ENCODE results near the gene SAMD10.
A peak's percentile ranks its signal among the peaks of the same experiment; 100 is the strongest.
"Not testable (repeated sequence)": the region's sequence is repeated elsewhere in the genome, so short reads cannot be mapped to it uniquely, and the experiment has no call there.

The SAMD10 gene

GRCh38 chr20:63979557-63980316, at the start of gene SAMD10:
TSS of gene SAMD10 (minus strand) at chr20:63979642. CDS start at chr20:63979467, 175 bp downstream.
- H3K4me3 ChIP-seq (ENCODE audit: low read depth, low read length), result peak within 1 kb of the TSS; percentile 74

DNA sequence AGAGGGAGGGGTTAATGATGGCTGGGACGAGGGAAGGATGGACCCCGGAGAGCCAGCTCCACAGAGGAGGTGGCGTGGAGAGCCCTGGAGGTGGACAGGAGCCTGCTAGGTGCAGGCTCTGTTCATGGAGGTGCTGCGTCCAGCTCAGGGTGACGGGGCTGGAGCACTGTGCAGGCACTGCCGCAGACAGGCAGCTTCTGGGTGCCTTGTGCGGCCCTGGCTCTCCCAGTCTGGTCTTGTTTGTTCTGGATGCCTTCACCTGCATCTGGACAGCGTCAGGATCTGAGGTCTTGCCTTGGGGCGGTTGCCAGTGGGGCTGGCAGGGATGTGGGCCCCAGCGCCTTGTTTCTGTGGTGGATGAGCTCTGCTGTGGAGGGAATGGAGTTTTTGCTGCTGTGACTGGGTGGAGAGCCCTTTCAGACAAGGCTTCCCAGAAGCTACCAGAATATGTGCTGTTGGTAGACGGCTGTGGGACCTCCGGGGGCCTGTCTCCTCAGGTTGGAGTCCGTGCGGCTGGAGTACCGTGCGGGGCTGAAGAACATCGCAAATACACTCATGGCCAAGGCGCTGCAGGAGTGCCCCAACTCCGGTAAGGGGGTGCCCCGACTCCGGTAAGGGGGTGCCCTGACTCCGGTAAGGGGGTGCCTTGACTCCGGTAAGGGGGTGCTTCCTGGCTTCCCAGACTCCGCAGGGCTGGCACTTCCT, 48.7 kb upstream of the SAMD10 start:
- no peak overlapping the region for H3K4me3 ChIP-seq (ENCODE audit: low read depth, low read length)

GRCh38 chr20:64025826-64026412, 46.5 kb upstream of the SAMD10 start:
- no peak overlapping the region for H3K4me3 ChIP-seq (ENCODE audit: low read depth, low read length)

DNA sequence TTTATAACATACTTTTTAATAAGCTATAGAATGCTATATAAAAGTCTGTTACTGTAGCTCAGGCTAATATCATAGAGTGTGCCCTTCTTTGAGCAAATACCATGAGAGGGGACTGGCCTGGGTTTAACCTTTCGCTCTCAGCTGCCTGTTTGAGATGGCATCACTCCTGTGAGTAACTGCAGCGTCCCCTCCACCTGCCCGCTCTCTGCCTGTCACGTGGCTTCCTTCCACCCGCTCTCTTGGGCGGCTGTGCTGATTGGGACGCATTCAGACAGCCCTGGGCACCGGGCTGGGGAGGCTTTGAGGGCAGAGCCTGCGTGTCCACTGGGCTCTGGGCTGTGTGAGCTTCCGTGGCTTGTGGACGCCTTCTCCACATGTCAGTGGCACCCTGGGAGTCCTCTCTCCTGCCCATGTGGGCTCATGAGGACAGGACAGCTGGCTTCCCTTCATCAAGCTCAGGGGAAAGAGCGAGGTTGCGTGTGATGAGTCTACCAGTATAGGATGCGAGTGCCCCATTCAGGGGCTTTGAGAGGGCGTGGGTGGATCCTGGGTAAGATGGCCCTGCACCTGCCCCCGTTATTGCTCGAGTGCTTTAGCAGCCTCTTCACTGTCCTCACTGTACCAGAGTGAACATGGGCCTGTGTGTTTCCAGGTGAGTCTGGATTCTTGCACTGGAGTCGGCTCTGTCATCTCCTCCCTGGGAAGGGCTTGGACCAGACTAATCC, 45.8 kb upstream of the SAMD10 start:
- no peak overlapping the region for H3K4me3 ChIP-seq (ENCODE audit: low read depth, low read length)

GRCh38 chr20:64024141-64024990, 44.9 kb upstream of the SAMD10 start:
- no peak overlapping the region for H3K4me3 ChIP-seq (ENCODE audit: low read depth, low read length)

GRCh38 chr20:64023361-64024140, 44.1 kb upstream of the SAMD10 start:
- H3K4me3 ChIP-seq (ENCODE audit: low read depth, low read length), result no peak overlapping the region

GRCh38 chr20:64022671-64023360, 43.4 kb upstream of the SAMD10 start:
- no peak overlapping the region for H3K4me3 ChIP-seq (ENCODE audit: low read depth, low read length)

- H3K4me3 ChIP-seq (ENCODE audit: low read depth, low read length), result no peak overlapping the region
Measured at GRCh38 chr20:64021124-64021975, 41.9 kb upstream of the SAMD10 start.

GRCh38 chr20:64015635-64016034, 36.2 kb upstream of the SAMD10 start:
- no peak overlapping the region for H3K4me3 ChIP-seq (ENCODE audit: low read depth, low read length)

DNA sequence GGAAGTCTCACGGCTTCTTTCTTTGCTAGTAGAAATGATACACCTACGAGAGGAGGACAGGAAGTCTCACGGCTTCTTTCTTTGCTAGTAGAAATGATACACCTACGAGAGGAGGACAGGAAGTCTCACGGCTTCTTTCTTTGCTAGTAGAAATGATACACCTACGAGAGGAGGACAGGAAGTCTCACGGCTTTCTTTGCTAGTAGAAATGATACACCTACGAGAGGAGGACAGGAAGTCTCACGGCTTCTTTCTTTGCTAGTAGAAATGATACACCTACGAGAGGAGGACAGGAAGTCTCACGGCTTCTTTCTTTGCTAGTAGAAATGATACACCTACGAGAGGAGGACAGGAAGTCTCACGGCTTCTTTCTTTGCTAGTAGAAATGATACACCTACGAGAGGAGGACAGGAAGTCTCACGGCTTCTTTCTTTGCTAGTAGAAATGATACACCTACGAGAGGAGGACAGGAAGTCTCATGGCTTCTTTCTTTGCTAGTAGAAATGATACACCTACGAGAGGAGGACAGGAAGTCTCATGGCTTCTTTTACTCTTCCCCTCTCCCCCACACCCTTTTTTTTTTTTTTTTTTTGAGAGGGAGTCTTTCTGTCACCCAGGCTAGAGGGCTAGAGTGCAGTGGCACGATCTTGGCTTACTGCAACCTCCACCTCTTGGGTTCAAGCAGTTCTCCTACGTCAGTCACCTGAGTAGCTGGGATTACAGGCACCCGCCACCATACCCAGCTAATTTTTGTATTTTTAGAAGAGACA, 33.1 kb upstream of the SAMD10 start:
- not testable (repeated sequence) for H3K4me3 ChIP-seq (ENCODE audit: low read depth, low read length)

GRCh38 chr20:64011366-64011779, 31.9 kb upstream of the SAMD10 start:
- H3K4me3 ChIP-seq (ENCODE audit: low read depth, low read length), result no peak overlapping the region

DNA sequence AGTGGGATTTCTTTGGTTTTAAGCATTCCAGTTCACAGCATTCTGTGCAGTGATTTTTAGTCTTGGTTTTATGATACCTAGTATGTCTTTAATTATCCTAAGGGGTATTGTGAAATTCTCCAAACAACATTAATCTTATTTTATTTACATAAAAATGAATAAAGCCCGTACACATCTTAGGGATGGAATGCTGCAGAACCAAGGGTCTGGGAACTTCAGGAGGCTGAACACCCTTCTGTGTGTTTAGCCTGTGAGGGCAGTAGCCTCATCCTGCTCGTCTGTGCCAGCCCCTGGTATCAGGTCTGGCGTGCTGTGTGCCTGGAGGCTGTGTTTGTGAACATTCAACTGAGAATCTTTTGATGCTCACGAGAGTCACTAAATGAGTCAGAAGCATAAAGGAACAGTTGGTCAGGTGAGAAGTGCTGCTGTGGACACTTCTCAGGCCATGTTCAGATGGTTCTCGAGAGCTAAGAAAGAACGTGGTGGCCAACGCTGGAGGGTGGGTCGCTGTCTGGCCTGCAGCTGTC, 31.3 kb upstream of the SAMD10 start:
- H3K4me3 ChIP-seq (ENCODE audit: low read depth, low read length), result no peak overlapping the region

DNA sequence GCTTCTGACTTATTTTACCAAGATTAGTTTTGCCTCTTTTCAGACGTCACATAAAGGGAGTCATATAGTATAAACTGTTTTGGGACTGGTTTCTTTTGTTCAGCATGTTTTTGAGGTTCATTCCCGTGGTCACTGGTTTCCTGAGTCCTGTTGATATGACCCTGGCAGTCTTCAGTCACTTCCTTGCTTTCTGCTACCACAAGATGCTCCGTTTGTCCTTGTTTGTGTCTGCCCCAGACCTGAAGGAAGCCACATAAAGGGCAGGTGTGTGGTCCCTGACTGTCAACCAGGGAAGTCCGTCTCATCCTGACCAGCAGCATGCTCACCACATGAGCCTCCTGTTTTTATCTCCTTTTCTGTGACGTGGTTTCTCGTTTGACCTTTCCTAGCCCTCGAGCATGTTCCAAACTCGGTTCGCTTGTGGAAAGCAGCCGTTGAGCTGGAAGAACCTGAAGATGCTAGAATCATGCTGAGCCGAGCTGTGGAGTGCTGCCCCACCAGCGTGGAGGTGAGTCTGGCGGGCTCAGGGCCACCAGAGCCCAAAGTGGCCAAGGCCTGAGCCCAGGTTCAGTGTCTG, 30.5 kb upstream of the SAMD10 start:
- no peak overlapping the region for H3K4me3 ChIP-seq (ENCODE audit: low read depth, low read length)

DNA sequence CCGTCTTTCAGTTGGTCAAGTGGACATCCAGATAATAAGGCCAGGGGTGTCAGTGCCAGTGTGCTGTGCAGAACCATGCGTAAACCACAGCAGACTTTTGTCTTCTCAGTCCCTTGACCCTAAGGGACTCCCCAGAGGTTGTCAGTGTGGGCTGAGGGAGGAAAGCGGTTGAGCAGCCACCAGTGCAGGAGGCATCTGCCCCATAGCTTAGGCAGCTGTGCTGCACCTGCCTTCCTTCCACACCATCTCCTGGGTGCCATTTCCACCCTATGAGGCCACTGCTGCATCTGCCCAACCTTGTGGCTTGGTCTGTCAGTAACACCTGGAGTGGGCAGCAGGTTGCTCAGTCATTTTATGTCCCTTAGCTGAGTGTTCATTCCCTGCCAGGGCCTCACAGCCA, 27.5 kb upstream of the SAMD10 start:
- no peak overlapping the region for H3K4me3 ChIP-seq (ENCODE audit: low read depth, low read length)

DNA sequence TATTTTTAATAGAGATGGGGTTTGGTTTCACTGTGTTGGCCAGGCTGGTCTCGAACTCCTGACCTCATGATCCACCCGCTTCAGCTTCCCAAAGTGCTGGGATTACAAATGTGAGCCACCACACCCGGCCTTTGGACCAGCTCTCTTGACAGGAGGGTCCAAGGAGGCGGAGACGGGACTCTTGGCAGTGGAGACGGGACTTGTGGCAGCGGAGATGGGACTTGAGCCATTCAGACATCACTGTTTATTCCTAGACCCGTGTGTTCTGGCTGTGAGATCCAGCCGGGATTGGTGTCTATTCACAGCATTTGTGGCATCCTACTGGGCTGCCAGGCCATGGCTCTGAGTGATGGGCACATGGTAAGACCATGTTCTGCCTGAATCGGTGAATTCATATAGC, 27.0 kb upstream of the SAMD10 start:
- H3K4me3 ChIP-seq (ENCODE audit: low read depth, low read length), result no peak overlapping the region

DNA sequence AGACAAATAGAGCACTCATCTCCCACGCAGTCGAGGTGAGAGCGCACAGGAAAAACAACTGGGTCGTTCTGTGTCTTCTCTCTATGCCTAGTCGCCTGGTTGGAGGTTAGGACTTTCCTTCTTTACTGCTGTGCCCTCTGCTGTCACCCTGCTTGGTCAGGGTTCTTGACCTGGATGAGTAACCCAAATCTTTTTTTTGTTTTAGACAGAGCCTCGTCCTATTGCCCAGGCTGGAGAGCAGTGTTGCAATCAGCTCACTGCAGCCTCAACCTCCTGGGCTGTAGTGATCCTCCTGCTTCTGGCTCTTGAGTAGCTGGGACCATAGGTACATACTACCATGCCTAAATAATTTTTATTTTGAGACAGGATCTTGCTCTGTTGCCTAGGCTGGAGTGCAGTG, 26.0 kb upstream of the SAMD10 start:
- H3K4me3 ChIP-seq (ENCODE audit: low read depth, low read length), result no peak overlapping the region

Measured in iPS-11a (cell line).